C1 segment of cervical spinal cord (tissue), 14 donors: ENCODE data around the gene COL28A1.

Experiments used
- DNase-seq, 14 donors: peaks; one replicate each; lab custom pipeline; 2025; lab: John Stamatoyannopoulos, UW

The COL28A1 gene

DNA sequence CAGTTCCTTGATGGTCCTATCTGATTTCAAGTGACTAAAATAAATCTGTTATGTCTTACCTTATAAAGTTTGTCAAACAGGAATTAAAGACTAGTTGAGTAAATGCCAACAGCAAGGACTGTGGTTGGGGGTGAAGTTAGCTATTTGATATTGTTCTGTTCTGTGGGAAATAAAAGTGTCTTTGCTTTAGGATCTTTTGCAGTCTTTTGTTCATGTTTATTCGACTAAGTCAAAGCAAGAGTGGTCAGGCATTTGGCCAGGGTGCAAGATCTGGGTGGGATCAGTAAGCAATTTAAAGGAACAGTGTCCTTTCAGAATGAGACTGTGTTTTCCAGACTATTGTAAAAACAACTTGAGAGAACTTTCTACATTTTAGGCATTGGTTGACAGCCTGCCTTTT lies at the start of gene COL28A1:
COL28A1 (minus strand) TSS at position 183 of the 400 bp plus-strand sequence. CDS start 2,998 bp downstream, outside the sequence.
- DNase-seq = no peak

DNA sequence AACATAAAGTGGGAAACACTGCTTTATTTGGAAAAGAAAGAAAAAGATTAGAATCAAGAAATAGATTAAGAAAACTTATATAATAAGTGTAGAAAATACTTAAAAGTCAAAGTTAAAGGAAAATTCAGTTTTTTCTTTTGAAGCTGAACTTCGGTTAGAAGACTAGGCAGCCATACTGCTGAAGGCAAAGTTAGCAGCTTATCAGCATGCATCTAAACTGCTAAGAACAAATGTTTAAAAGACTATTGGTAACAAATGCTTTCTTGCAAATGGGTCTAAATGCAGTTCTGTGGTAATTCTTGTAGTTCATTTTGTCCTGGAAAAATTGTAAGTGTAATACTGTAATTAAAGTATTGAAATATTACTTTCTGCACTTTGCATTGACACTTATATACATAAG lies 49.0 kb upstream of the COL28A1 start:
- DNase-seq = no peak

DNA sequence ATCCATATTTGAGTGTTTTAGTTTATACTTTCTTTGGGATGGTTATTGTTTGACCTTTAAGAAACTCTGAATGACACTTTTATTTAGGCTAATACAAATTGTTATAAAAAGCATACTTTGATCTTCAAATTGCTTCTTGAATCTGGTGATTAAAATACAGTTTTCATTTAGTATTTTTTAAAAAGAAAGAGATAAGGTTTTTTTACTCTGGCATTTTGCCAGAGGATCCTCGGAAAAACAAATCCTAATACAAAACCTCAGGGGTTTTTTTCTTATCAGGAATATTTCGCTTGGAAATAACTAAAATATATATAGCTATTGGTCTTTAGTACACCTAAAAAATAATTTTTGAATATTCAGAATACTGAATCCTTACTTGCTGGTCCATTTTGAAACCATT lies 48.1 kb upstream of the COL28A1 start:
- no peak for DNase-seq

DNA sequence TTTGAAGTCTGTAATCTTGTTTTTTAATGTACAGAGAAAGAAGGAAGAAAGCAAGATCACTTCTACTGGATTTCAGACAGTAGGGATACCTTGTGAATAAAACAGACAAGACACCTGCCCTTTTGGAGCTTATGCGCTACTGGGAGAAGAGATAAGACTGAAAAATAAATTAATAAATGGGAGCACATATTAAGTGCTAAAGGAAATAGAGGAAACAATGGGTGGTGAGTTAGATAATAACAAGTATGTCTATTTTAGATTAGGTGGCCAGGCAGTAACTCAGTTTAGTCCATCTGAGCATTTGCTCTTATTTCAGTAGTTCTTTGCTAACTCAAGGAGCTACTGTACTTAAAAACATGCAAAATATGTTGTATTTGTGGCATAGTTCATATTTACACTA lies 46.9 kb upstream of the COL28A1 start:
- DNase-seq = no peak

DNA sequence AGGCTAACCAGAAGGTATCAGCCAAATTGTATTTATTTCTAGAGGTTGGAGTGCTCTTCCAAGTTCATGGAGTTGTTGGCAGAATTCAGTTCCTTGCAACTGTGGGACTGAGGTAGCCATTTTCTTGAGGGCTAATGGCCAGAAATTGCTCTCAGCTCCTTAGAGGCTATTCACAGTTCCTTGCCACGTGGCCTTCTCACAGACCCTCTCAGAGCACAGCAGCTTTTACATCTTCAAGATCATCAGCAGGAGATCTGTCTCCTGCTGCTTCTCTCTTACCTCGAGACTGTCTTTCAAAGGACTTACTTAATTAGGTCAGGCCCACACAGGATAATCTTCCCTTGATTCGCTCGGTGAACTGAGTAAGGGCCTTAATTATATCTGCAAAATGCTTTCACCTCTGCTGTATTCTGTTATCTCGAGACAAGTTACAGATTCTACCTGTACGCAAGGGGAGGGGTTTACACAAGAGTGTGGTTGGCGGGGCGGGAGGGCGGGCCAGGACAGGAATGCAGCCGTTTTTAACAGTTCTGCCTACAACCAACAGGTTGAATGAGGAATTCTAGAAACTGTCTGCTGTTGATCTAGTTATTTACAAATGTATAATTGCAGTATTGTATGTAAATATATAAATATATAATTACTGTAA lies 46.0 kb upstream of the COL28A1 start:
- DNase-seq = no peak

DNA sequence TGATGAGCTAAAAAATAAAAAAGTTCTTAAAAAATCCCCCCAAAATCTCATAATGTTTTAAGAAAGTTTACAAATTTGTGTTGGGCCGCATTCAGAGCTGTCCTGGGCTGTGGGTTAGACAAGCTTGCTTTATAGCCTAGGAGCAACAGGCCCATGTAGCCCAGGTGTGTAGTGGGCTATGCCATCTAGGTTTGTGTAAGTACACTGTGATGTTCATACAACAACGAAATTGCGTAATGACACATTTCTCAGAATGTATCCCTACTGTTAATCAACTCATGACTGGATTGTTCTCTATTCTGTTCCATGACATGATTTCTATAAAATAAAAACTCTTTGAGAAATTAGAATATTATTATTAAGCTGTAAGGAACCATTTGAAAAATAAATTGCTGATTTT lies 44.0 kb upstream of the COL28A1 start:
- no peak for DNase-seq

DNA sequence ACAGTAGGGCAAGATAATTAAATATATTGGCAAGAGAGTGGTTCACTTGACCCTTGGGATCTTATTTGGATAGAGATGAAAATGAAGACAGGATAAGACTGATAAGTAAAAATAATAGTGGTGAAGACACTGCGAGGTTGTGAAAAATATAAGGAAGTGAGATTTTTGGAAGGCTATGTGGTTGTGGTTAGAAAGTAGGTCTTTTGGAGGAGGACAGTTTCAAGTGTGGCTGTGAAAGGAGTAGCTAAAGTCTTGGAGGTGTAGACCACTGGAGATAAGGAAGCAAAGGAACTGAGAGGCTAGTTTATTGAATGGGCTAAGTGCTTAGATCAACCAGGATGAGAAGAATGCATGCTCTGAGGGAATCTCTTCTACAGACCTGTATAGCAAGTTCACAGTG lies 42.2 kb upstream of the COL28A1 start:
- no peak for DNase-seq

DNA sequence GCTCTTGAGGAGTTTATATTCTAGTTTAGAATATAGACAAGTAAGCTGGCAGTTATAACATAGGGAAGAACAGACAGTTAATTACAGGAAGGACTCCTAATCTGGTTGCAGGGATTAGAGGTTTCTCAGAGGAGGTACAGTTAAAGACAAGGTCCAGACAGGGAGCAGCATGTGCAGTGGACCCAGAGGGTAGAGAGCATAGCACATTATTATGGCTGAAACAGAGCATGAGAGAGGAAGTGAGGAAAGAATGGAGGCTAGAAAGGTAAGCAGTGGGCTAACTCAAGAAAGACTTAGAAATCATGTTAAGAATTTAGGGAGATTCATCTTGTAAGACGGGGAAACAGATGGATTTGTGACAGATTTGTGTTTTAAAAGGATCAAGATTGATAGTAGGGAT lies 40.7 kb upstream of the COL28A1 start:
- DNase-seq = no peak

DNA sequence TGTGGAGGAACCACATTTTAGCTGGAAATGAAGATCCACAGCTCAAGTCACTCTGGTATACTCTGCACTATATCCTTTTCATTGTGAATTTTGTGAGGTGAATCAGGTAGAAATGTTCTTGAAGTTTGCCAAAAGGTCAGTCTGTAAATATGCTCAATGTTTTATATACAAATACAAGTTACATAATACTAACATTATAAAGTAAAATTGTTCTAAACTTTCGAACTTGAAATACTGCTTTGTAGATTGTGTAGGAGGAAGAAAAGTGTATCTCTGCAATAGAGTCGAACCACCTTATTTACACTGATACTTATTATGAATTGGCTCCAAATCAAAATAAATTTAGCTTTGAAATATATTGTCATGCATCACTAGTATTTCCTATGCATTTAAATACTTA lies 38.0 kb upstream of the COL28A1 start:
- DNase-seq = no peak

DNA sequence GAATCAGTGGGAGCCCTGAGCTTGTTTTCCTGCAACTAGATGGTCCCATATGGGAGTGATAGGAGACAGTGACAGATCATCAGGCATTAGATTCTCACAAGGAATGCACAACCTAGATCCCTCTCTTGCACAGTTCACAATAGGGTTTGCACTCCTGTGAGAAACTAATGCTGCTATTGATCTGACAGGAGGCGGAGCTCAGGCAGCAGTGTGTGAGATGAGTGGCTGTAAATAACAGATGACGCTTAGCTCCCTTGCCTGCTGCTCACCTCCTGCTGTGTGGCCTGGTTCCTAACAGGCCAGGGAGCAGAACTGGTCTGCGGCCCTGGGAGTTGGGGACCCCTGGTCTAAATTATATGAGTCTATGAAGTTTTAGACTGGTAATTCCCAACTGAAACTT lies 34.9 kb upstream of the COL28A1 start:
- DNase-seq = no peak

DNA sequence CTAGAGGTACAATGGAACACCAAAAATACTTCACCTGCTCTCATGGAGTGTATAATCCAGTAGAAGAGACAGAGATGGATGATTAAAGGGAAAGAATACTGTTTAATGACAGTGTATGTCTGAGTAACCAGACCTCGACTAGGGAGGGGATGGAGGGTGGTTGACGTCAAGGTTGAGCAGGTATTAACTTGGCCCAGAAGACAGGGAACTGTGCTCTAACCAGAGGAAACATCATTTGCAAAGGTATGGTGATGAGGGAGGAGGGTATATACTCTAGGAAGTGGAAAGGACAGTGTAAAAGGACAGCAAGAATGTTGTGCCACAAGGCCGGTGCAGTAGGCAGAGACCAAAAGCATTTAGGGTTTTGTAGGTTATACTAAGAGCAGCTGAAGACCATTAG lies 33.9 kb upstream of the COL28A1 start:
- no peak for DNase-seq

DNA sequence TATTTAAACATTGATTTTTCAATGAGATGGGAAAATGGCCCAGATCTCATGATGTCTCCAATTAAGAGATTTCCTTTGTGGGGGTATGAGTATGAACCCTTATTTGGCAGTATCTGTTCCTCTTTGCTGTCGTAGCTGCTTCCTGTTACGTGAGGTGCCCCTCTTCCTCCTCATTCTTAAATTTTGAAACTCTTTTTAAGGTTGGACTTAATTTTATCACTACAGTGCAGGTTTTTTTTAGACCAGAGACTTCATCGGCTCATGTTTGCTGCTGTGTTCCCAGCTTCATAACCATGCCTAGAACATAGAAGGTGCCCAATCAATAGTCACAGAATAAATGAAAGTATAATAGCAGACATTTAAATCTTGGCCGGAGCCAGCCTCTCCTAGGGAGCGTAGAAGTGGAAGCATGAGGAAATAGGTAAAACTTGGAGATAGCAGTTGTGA lies 33.4 kb upstream of the COL28A1 start:
- no peak for DNase-seq

DNA sequence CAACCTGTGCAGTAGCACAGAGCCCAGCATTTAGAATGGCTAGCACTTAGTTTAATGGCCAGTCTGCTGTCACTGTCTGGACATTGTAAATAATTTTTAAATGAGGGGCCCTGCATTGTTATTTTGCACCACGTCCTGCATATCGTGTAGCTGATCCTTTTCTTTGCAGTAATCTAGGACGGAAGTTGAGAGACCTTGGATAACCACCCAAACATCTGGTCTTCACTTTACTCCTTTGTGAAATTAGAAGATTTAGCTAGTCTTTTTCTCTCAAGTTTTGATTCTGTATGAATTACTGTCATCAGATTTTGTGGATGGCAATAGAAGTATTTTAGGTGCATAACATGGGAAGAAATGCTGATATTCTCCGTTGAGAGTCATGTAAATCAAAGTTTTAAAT lies 32.9 kb upstream of the COL28A1 start:
- DNase-seq = no peak

DNA sequence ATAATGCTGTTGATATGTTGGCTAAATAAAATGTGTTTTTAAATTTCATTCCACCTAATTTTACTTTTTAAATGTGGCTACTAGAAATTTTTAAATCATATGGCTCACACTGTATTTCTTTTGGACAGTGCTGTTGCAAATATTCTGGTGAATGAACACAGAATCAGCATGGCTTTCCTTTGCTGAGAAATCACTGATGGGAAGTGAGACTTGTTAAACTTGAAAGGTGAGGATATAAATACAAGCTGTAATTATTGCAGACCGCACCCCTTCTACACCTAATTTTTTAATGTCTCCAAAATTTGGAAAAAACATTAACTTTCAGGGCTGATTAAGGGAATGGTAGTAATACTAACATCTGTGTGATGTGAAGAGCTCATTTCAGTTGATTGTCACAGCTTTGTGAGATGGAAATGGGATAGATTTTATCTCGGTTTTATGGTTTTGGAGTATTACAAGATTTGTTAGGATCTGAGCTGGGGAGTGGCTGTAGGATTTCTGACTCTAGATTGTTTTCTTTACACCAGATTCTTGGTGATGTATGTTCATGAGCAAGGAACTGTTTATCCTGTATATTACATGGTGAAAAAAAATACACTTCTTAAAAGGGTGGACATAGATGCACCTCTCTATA lies 32.3 kb upstream of the COL28A1 start:
- no peak for DNase-seq

DNA sequence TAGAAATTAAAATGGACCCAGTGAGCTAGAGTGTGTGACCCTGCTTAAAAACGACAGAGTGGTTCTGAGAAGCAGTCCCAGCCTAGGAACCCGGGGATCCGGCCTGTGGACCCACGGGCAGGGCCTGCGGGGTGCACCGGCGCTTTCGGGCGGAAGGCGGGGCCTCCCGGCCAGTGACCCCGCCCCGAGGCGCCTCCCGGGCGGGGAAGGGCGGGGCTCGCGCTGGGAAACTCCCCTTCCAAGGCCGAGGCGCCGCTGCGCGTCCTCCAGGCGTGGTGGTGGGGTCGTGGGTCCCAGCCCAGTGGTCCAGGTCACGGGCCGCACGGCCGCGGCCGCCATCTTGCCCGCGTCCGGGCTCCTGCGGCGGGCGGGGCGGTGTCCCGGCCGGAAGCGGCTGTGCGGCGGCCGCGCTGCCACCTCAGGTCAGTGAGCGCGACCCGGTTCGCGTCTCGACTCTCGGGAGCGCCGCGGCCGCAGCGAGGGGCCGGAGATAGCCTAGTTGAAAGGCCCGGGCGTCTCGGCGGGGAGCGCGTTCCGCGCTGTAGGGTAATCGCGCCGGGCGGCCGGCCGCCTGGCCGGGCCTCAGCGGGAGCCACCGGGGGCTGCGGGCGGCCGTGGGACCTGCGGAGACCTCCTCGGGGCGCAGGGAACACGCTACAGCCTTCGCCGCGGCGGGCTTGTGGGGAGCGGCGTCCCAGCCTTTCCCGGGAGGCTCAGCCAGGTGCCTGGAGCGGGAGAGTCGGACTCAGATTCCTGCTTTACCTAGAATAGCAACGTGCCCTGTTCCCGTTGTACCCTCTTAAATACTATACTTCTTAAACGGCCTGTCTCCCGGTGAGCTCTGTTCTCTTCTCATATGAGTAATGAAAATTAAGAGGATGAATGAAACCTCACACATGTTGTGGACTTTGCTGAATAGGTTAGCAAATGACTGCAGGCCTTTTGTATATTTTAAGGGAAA lies 31.3 kb upstream of the COL28A1 start, which contains the start of gene MIOS:
MIOS (plus strand) TSS at position 234 of the 961 bp plus-strand sequence. CDS start 5,592 bp downstream, outside the sequence.
- DNase-seq = peak in 13 of 14 donors; percentile 24 to 87 (median 69)

DNA sequence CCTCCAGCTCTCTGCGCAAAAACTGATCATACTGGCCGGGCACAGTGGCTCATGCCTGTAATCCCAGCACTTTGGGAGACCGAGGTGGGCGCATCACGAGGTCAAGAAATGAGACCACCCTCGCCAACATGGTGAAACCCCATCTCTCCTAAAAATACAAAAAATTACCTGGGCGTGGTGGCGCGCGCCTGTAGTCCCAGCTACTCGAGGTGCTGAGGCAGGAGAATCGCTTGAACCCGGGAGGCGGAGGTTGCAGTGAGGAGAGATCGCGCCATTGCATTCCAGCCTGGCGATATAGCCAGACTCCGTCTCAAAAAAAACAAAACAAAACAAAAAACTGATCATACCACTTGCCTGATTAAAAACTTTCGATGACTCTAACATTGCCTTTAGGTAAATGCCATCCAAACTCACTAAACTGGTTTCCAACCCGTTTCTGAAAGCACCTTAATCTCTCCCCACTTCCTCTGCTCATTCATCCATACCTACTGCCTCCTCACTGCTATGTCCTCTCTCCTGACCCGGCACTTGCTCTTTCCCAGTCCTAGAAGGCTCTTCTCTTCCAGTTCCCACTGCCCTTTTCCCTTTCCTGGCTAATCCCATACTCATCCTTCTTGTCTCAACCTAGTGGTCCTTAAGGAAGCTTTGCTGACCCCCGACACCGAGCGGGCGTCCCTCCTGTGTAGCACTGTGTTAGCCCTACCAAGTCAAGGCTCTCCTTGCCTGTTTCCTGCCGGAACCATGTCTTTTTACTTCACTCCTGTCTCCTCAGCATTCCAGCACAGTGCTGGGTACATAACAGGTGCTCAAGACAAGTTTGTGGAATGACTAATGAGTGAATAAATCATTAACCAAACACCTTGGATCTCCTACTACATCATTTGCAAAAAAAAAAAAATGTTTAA lies 30.3 kb upstream of the COL28A1 start:
- DNase-seq = peak in 1 of 14 donors; percentile 35

DNA sequence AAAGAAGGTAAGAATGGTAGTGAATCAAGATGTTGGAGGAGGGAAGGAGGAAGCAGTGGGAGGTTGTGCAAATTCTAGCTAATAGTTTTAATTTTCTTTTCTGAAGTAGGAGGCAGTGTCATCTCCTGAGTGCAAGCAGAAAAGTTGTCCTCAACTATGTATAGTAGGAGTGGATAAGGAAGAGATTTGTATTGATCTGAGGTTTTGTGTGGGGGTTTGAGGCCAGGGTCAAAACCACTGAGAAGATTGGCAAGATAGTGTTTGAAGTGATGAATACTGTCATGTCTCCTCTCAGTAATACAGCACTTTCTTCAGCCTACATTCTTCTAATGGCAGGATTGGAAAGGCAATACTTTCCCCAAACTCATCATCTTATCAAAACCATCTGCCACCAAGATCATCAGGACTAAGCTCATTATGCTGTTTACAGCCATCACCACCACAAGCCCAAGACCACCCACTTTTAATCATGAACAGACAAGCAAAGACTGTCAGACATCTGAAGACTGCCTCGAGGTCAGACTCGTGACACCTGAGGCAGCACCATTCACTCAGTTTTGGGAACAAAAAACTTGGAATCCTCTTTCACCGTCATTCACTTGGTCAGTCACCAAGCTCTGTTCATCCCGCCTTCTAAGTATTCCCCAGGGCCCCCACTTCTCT lies 29.5 kb upstream of the COL28A1 start:
- DNase-seq = no peak

DNA sequence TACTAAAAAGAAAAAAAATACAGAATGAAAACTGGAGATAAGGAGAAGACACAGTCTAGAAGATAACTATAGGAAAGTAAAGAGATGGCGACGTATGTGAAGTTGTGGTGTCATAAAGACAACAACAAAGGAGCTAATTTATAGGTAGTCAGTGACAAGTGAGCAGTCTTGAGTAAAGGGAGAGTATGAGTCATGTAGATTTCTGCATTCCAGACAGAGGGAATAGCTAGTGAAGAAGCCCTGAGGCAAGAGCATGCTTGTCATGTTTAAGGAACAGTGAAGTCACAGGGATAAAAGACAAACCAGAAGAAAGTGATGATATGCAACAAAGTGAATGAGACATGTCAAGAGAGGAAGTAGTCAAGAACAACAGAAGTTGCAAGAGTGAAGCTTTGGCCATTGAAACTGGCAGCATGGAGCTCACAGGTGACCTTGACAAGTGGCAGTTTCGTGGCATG lies 28.7 kb upstream of the COL28A1 start:
- no peak for DNase-seq

DNA sequence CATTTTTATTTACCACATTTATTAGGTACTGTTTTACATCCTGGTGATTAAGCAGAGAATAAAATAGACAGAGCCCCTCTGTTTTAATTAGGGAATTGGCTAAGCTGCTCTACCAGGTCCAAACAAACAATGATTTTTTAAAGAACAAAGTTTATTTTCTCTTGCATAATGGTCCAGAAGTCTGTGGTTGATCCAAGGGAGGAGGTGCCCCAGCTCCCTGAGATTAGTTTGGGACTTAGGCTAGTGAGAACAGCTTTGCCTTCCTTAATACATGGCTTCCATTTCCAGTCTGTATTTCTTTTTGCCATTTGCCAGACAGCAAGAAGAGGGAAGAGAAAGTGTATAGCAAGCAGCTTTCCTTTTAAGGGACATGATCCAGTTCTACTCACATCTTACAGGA lies 28.1 kb upstream of the COL28A1 start:
- no peak for DNase-seq

DNA sequence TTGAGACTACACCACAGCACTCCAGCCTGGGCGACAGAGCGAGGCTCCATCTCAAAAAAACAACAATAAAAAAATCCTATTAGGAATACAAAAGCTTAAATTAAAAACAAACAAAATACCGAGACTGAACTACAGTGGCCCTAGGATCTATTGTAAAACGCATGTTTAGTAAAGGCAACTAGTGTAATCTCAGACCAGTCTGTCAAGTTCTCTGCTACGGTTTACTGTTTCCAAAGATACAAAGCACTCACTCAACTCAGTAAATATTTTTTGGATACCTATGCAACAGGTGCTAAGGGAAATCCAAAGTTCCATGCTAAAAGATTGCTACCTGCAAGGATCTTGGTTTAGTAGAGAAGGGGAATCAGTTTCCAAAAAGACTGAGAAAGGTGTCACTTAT lies 27.6 kb upstream of the COL28A1 start:
- no peak for DNase-seq

DNA sequence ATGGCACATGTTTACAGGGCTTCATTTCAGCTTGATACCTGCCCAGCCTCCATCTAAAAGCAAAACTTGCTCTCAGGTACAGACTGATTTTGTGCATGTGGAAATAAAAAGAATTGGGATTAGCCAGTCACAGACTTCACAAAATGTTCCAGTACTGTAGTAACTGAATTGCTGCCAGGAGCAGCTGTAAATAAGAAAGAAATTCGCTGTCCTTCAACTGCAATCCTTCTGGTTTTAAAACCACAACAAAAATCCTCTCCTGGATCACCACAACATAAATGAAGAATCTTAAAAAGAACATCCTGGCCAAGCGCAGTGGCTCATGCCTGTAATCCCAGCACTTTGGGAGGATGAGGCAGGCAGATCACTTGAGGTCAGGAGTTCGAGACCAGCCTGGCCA lies 27.1 kb upstream of the COL28A1 start:
- DNase-seq = no peak
